Liver (tissue), 3 donors: ENCODE data around the gene MEOX1.

ENCODE experiments used
- EGR1 ChIP-seq, 2 donors: IDR thresholded peaks; 2 replicates each; pipeline ENCODE4 v1.6.1; 2016 to 2018; ENCODE audit warnings: antibody characterized with exemption in 2 of 2, low read depth in 2 of 2
- FOXA2 ChIP-seq: IDR thresholded peaks from 2 replicates; pipeline ENCODE4 v1.6.1; 2016; ENCODE audit warnings: antibody characterized with exemption
- GABPA ChIP-seq, 2 donors: IDR thresholded peaks in 1 of 2; conservative IDR thresholded peaks in 1 of 2; 2 replicates each; pipeline ENCODE4 v1.6.1; 2016; ENCODE audit warnings: antibody characterized with exemption in 2 of 2, mild to moderate bottlenecking in 1 of 2, moderate library complexity in 1 of 2
- HNF4G ChIP-seq: IDR thresholded peaks from 2 replicates; pipeline ENCODE4 v1.6.1; 2016; ENCODE audit warnings: antibody characterized with exemption
- JUND ChIP-seq, 2 donors: IDR thresholded peaks; 2 replicates each; pipeline ENCODE4 v1.6.1; 2016; ENCODE audit warnings: antibody characterized with exemption in 2 of 2
- RAD21 ChIP-seq, 2 donors: IDR thresholded peaks; 2 replicates each; pipeline ENCODE4 v1.6.1; 2016; ENCODE audit warnings: antibody characterized with exemption in 2 of 2, mild to moderate bottlenecking in 2 of 2
- RXRA ChIP-seq, 2 donors: IDR thresholded peaks; 2 replicates each; pipeline ENCODE4 v1.6.1; 2017 to 2018; ENCODE audit warnings: antibody characterized with exemption in 2 of 2, mild to moderate bottlenecking in 1 of 2
- SP1 ChIP-seq: IDR thresholded peaks from 2 replicates; pipeline ENCODE4 v1.6.1; 2018; ENCODE audit warnings: antibody characterized with exemption, mild to moderate bottlenecking
- YY1 ChIP-seq: IDR thresholded peaks from 2 replicates; pipeline ENCODE4 v1.6.1; 2016; ENCODE audit warnings: antibody characterized with exemption, mild to moderate bottlenecking
- TF ChIP-seq, protein P1 (sequence below): fragments of 150-350 bp; IDR thresholded peaks from 2 replicates; pipeline ENCODE4 v1.5.1; 2017; ENCODE audit warnings: improper control_type of control experiment, low read depth, low read length; ENCODE audit not compliant: missing input control
- TF ChIP-seq, protein P2 (sequence below): IDR thresholded peaks from 2 replicates; pipeline ENCODE4 v1.6.1; 2016; ENCODE audit warnings: antibody characterized with exemption
- TF ChIP-seq, protein P3 (sequence below): IDR thresholded peaks from 2 replicates; pipeline ENCODE4 v1.6.1; 2016; ENCODE audit warnings: antibody characterized with exemption, mild to moderate bottlenecking
- TF ChIP-seq, protein P4 (sequence below): IDR thresholded peaks from 2 replicates; pipeline ENCODE4 v1.6.1; 2016; ENCODE audit warnings: antibody characterized with exemption
- donor health status: healthy.
- donor health status: healthy.

DNA sequence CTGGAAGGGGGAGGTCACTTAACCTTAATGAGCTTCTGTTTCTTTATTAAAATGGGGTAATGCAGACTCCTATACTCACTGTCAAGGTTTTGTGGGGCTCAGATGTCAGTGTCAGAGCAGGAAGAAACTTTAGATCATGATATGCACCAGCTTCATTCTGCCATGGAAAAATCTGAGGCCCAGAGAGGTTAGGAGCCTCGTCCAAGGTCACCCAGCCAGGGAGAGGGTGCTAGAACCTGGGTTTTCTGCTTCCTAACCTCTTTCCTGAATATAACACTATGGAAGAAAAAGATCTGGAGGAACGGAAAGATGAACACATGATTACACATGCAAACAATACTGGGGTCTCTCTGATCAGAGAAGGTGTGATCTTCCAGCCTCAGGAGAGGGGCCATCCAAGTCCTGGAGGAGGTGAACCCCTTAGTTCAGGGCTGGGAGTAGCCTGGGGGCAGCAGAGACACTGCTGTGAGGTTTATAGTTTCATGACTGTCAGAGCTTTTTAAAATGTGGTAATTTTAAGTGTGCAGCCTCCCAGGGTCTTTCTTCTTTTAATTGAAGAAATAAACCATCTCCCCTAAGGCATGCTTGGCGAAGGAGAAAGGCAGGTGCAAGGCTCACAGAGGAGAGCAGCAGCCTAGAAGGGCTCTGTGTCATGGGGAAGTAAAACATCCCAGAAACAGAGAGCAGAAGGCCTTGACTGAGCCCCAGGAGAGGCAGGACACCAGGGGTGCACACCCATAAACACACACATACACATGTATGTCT is 10.2 kb upstream of the MEOX1 start:
- TF ChIP-seq, protein P1, sequence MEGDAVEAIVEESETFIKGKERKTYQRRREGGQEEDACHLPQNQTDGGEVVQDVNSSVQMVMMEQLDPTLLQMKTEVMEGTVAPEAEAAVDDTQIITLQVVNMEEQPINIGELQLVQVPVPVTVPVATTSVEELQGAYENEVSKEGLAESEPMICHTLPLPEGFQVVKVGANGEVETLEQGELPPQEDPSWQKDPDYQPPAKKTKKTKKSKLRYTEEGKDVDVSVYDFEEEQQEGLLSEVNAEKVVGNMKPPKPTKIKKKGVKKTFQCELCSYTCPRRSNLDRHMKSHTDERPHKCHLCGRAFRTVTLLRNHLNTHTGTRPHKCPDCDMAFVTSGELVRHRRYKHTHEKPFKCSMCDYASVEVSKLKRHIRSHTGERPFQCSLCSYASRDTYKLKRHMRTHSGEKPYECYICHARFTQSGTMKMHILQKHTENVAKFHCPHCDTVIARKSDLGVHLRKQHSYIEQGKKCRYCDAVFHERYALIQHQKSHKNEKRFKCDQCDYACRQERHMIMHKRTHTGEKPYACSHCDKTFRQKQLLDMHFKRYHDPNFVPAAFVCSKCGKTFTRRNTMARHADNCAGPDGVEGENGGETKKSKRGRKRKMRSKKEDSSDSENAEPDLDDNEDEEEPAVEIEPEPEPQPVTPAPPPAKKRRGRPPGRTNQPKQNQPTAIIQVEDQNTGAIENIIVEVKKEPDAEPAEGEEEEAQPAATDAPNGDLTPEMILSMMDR: no peak
- TF ChIP-seq YY1 (no peak), GABPA (IDR thresholded peaks at IDR 0.05 in 1 of 2, conservative IDR thresholded peaks at IDR 0.05 in 1 of 2) (no peak), JUND (IDR thresholded peaks at IDR 0.05) (no peak), EGR1 (IDR thresholded peaks at IDR 0.05; ENCODE audit: low read depth in 2 of 2) (no peak), FOXA2 (no peak), RAD21 (IDR thresholded peaks at IDR 0.05) (no peak), HNF4G (no peak), RXRA (IDR thresholded peaks at IDR 0.05) (no peak), SP1 (no peak)
- TF ChIP-seq, protein P2, sequence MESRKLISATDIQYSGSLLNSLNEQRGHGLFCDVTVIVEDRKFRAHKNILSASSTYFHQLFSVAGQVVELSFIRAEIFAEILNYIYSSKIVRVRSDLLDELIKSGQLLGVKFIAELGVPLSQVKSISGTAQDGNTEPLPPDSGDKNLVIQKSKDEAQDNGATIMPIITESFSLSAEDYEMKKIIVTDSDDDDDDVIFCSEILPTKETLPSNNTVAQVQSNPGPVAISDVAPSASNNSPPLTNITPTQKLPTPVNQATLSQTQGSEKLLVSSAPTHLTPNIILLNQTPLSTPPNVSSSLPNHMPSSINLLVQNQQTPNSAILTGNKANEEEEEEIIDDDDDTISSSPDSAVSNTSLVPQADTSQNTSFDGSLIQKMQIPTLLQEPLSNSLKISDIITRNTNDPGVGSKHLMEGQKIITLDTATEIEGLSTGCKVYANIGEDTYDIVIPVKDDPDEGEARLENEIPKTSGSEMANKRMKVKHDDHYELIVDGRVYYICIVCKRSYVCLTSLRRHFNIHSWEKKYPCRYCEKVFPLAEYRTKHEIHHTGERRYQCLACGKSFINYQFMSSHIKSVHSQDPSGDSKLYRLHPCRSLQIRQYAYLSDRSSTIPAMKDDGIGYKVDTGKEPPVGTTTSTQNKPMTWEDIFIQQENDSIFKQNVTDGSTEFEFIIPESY: no peak
- TF ChIP-seq, protein P3, sequence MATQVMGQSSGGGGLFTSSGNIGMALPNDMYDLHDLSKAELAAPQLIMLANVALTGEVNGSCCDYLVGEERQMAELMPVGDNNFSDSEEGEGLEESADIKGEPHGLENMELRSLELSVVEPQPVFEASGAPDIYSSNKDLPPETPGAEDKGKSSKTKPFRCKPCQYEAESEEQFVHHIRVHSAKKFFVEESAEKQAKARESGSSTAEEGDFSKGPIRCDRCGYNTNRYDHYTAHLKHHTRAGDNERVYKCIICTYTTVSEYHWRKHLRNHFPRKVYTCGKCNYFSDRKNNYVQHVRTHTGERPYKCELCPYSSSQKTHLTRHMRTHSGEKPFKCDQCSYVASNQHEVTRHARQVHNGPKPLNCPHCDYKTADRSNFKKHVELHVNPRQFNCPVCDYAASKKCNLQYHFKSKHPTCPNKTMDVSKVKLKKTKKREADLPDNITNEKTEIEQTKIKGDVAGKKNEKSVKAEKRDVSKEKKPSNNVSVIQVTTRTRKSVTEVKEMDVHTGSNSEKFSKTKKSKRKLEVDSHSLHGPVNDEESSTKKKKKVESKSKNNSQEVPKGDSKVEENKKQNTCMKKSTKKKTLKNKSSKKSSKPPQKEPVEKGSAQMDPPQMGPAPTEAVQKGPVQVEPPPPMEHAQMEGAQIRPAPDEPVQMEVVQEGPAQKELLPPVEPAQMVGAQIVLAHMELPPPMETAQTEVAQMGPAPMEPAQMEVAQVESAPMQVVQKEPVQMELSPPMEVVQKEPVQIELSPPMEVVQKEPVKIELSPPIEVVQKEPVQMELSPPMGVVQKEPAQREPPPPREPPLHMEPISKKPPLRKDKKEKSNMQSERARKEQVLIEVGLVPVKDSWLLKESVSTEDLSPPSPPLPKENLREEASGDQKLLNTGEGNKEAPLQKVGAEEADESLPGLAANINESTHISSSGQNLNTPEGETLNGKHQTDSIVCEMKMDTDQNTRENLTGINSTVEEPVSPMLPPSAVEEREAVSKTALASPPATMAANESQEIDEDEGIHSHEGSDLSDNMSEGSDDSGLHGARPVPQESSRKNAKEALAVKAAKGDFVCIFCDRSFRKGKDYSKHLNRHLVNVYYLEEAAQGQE: no peak
- TF ChIP-seq, protein P4, sequence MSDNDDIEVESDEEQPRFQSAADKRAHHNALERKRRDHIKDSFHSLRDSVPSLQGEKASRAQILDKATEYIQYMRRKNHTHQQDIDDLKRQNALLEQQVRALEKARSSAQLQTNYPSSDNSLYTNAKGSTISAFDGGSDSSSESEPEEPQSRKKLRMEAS: no peak
